ENCODE results near the gene CD3E. TPM values are rescaled to one million over a fixed set of nuclear protein-coding genes. Genes with fewer than 3 reads are reported as not detected.

Gene CD3E
- total RNA-seq, 4 donors from 2014 or later = 0.78 to 3.6 (median 0.90) TPM; not detected in 1

DNA sequence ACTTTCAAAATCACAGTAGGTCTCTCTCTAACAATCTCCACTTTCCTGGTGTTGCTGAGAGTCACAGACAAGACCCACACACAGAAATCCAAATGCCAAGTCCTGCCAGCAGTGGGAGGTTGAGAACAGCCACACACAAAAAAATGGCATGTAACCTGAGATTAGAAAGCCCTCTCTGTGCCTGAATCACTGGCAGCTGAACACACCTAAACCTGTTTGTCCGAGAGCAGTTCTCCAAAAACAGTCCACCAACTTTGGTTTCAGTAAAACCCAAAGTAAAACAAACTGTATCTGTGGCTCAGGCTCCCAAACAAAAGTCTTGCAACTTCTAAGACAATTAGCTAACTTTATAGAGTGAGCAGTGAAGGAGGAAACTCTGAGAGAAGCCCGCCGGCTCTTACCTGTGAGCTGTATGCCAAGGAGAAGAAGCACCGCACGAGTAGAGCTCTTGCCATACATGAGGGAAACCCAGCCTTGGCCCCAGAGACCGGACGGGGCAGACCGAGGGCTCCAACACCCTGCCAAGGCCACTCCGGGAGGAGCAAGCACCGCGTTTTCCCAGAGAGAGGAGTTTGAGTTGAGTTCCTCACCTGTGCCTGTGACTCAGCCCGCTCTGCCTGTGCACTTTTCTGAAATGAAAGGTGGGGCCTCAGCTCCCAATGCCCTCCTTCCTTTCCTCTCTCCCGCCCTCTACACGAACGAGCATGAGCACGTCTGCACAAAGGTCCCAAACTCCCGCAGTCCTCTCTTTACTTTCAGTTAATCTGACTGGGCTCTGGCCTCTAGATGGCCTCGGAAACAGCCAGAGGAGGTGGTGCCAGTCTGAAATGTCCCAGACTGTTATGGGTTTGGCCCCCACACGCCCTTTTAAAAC is 40.6 kb upstream of the CD3E start, which contains the start of gene MPZL2:
Gene MPZL2 (minus strand): TSS at position 603 of the 874 bp plus-strand sequence. CDS start 144 bp downstream, at position 459.
- TF ChIP-seq EP300 (IDR thresholded peaks at IDR 0.05) (peak in 1 of 2 donors; percentile 20), POLR2A (IDR thresholded peaks at IDR 0.05) (no peak)
- DNase-seq (ENCODE audit: low spot score in 2 of 2) = peak in 1 of 2 donors; percentile 6
- Histone ChIP-seq H3K27ac (peak within 1 kb of the TSS in 3 of 4 donors; percentile 13 to 61 (median 55)), H3K9me3 (no peaks in the 10 kb centered on the region), H3K36me3 (no peaks in the 10 kb centered on the region), H3K27me3 (peaks cover 0 to 46% of the 10 kb centered on the region in 2 donors), H3K4me1 (peaks cover 0 to 25% (median 4%) of the 10 kb centered on the region in 4 donors), H3K4me3 (peak within 1 kb of the TSS in 3 of 4 donors; percentile 37 to 43 (median 42))
- 8 to 10% methylated on average over 19 of the region's 19 CpGs for WGBS, 2 donors

GRCh38 chr11:118264569-118265465 is 39.7 kb upstream of the CD3E start:
- TF ChIP-seq EP300 (IDR thresholded peaks at IDR 0.05) = no peak
- TF ChIP-seq POLR2A (IDR thresholded peaks at IDR 0.05) = no peak
- no peak for TF ChIP-seq CTCF (IDR thresholded peaks at IDR 0.05)
- H3K27me3 ChIP-seq = peaks cover 0 to 46% of the 10 kb centered on the region in 2 donors
- peak overlapping the region in 2 of 4 donors; percentile 37 to 43 for H3K4me3 ChIP-seq
- H3K36me3 ChIP-seq = no peaks in the 10 kb centered on the region
- H3K9me3 ChIP-seq = no peaks in the 10 kb centered on the region
- no peak for DNase-seq (ENCODE audit: low spot score in 2 of 2)
- H3K27ac ChIP-seq = peak overlapping the region in 2 of 4 donors; percentile 13 to 61
- 43 to 55% methylated on average over 13 of the region's 13 CpGs for whole genome bisulfite sequencing, 2 donors
- peaks cover 0 to 25% (median 4%) of the 10 kb centered on the region in 4 donors for H3K4me1 ChIP-seq

DNA sequence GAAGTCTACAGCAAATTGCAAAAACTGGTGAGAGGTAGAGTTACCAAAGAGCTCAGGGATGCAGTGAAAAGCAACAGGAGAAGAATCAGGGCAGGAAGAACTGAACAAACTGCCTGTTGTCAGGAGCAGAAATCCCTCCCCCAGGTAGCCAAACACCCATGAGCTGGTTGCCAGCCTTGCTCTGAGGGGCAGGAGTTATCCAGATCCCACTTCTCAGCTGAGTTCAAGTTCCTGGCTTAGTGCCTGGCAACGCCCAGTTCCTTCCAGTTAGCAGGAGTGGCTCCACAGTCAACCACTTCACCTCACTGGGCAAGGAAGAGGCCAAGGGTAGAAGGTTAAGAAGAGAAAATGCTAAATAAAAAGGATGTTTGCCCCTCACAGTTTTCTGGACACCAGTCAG is 38.6 kb upstream of the CD3E start:
- Histone ChIP-seq H3K27me3 (peaks cover 0 to 46% of the 10 kb centered on the region in 2 donors), H3K4me3 (no peak overlapping the region), H3K9me3 (no peaks in the 10 kb centered on the region), H3K27ac (peak overlapping the region in 1 of 4 donors; percentile 61), H3K36me3 (no peaks in the 10 kb centered on the region), H3K4me1 (peaks cover 0 to 25% (median 4%) of the 10 kb centered on the region in 4 donors)
- 44 to 50% methylated on average over 1 of the region's 1 CpG for WGBS, 2 donors
- TF ChIP-seq EP300 (IDR thresholded peaks at IDR 0.05) (peak in 1 of 2 donors; percentile 40), CTCF (IDR thresholded peaks at IDR 0.05) (no peak), POLR2A (IDR thresholded peaks at IDR 0.05) (no peak)
- DNase-seq (ENCODE audit: low spot score in 2 of 2) = no peak

DNA sequence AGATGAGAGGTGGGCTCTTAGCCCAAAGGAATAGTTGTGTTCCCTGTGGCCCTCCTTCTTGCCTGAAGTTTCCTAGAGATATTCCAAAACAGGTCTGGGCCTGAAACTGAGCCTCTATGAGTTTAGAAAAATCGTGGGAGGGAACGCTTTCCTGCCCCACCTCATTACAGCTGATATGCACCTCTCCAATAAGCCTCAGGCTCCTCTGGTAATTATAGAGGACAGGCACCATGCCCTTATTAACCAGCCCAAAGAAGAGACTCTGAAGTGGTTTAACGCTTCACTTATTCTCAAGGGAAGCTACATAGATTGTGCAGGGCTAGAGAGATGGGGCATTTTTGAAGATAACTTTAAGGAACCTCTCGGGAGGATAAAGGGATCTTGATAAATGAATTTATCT is 37.0 kb upstream of the CD3E start:
- TF ChIP-seq CTCF (IDR thresholded peaks at IDR 0.05) (no peak), POLR2A (IDR thresholded peaks at IDR 0.05) (no peak), EP300 (IDR thresholded peaks at IDR 0.05) (no peak)
- no peak for DNase-seq (ENCODE audit: low spot score in 2 of 2)
- H3K27ac ChIP-seq = no peak overlapping the region
- H3K36me3 ChIP-seq = no peaks in the 10 kb centered on the region
- peaks cover 0 to 24% (median 0%) of the 10 kb centered on the region in 4 donors for H3K4me1 ChIP-seq
- WGBS, 2 donors = 75 to 83% methylated on average over 4 of the region's 4 CpGs
- H3K4me3 ChIP-seq = no peak overlapping the region
- H3K27me3 ChIP-seq = peaks cover 0 to 42% of the 10 kb centered on the region in 2 donors
- no peaks in the 10 kb centered on the region for H3K9me3 ChIP-seq

DNA sequence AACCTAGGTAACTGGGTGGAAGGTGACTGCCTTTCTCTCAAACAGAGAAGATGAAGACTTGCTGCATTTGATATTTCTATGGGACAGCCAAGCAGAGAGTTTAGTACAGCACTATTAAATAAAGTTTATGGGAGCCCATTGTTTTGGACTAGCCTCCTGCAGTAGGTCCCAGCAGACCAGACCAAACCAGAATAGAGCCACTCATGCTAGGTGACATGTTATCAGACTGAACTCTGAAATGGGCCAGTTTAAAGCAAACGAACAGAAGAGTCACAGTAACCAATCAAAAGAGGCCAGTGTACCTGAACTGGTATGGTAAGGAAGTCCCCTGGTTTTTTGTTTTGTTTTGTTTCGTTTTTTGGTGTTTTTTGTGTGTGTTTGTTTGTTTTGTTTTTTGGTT is 32.5 kb upstream of the CD3E start:
- Histone ChIP-seq H3K9me3 (no peaks in the 10 kb centered on the region), H3K27ac (no peak overlapping the region), H3K36me3 (no peaks in the 10 kb centered on the region), H3K4me3 (no peak overlapping the region), H3K4me1 (no peaks in the 10 kb centered on the region), H3K27me3 (peaks cover 0 to 25% of the 10 kb centered on the region in 2 donors)
- WGBS, 2 donors = 72 to 73% methylated on average over 2 of the region's 2 CpGs
- no peak for TF ChIP-seq POLR2A (IDR thresholded peaks at IDR 0.05)
- TF ChIP-seq CTCF (IDR thresholded peaks at IDR 0.05) = no peak
- no peak for TF ChIP-seq EP300 (IDR thresholded peaks at IDR 0.05)
- no peak for DNase-seq (ENCODE audit: low spot score in 2 of 2)

Data from tibial nerve (tissue), 4 donors.